Small intestine (tissue), 7 donors: ENCODE data around the gene C1orf35. TPM values are rescaled to one million over a fixed set of nuclear protein-coding genes. Genes with fewer than 3 reads are reported as not detected.

ENCODE experiments used
- DNase-seq, 2 donors: peaks; one replicate each; pipeline versions ENCODE4 v3.0.0 to v3.0.0-alpha.2; 2013
- FAIRE-seq: peaks from 2 replicates; lab custom pipeline; 2012; peaks lifted over from hg19 to GRCh38; lab: Jason Lieb, UNC
- H3K27ac ChIP-seq, 3 donors: one replicate each; pipeline ENCODE4 v1.5.1; 2013; ENCODE audit warnings: low read length in 2 of 3, mild to moderate bottlenecking in 2 of 3, control low read depth in 1 of 3, inconsistent platforms in 1 of 3, low read depth in 1 of 3, moderate library complexity in 1 of 3
- H3K27me3 ChIP-seq, 3 donors: one replicate each; pipeline ENCODE4 v1.6.1; 2013; ENCODE audit warnings: low read length in 3 of 3, inconsistent platforms in 1 of 3; ENCODE audit not compliant: control insufficient read depth in 3 of 3, insufficient read depth in 3 of 3
- H3K36me3 ChIP-seq, 3 donors: one replicate each; pipeline ENCODE4 v1.6.1; 2013; ENCODE audit warnings: low read length in 3 of 3, inconsistent platforms in 1 of 3, low read depth in 1 of 3, mild to moderate bottlenecking in 1 of 3, moderate library complexity in 1 of 3; ENCODE audit not compliant: control insufficient read depth in 3 of 3, insufficient read depth in 2 of 3
- H3K4me1 ChIP-seq, 3 donors: one replicate each; pipeline ENCODE4 v1.6.1; 2013; ENCODE audit warnings: low read length in 2 of 3, inconsistent platforms in 1 of 3, low read depth in 1 of 3, mild to moderate bottlenecking in 1 of 3, moderate library complexity in 1 of 3; ENCODE audit not compliant: control insufficient read depth in 3 of 3, insufficient read depth in 2 of 3
- H3K4me3 ChIP-seq, 3 donors: one replicate each; pipeline ENCODE4 v1.5.1; 2013; ENCODE audit warnings: low read length in 3 of 3, control low read depth in 1 of 3, inconsistent platforms in 1 of 3, low read depth in 1 of 3, mild to moderate bottlenecking in 1 of 3, moderate library complexity in 1 of 3
- H3K9me3 ChIP-seq, 2 donors: one replicate each; pipeline ENCODE4 v1.6.1; 2013; ENCODE audit warnings: low read depth in 1 of 2, low read length in 1 of 2; ENCODE audit not compliant: control insufficient read depth in 2 of 2, insufficient read depth in 1 of 2
- WGBS, 3 donors: extraction: QIAGEN DNeasy Blood & Tissue Kit; methylation state at CpG; one replicate each; pipeline ENCODE4 v1.1.7; 2013; 5-methylcytosine and 5-hydroxymethylcytosine counted together
- polyA plus RNA-seq, 4 donors: library from polyadenylated mRNA; stranded (reverse) in 3 of 4; unstranded in 1 of 4; fragments of 200-250 nt in 3 of 4; fragments of 120-200 nt in 1 of 4; gene quantifications; one replicate each; pipeline versions ENCODE4 v1.2.1 to v1.2.3, GENCODE V29; 2013
- donor health status: healthy with polysubstance abuse.
- donor health status: control.
- donor health status: control.
- donor health status: Bipolar disorder and iron deficiency.
- donor health status: healthy.

The C1orf35 gene
- polyA plus RNA-seq, 4 donors, result 15.4 to 18.1 (median 16.0) TPM

GRCh38 chr1:228139931-228140723 lies 37.0 kb upstream of the C1orf35 start, which contains the start of gene GUK1:
Gene GUK1 (plus strand): TSS chr1:228140279. CDS start chr1:228140303, 24 bp downstream.
- Histone ChIP-seq H3K4me3 (peak within 1 kb of the TSS; percentile 81 to 99 (median 89)), H3K27me3 (peaks cover 0 to 11% (median 0%) of the 10 kb centered on the region in 3 donors), H3K36me3 (peaks cover 0 to 39% (median 0%) of the 10 kb centered on the region in 3 donors), H3K9me3 (no peaks in the 10 kb centered on the region), H3K4me1 (peaks cover 9 to 42% (median 13%) of the 10 kb centered on the region in 3 donors), H3K27ac (peak within 1 kb of the TSS; percentile 99 to 100 (median 100))
- DNase-seq (peak; percentile 100), FAIRE-seq (no peak)
- 0 to 1% (median 1%) methylated on average over 77 to 95 of the region's 95 CpGs for WGBS, 3 donors

DNA sequence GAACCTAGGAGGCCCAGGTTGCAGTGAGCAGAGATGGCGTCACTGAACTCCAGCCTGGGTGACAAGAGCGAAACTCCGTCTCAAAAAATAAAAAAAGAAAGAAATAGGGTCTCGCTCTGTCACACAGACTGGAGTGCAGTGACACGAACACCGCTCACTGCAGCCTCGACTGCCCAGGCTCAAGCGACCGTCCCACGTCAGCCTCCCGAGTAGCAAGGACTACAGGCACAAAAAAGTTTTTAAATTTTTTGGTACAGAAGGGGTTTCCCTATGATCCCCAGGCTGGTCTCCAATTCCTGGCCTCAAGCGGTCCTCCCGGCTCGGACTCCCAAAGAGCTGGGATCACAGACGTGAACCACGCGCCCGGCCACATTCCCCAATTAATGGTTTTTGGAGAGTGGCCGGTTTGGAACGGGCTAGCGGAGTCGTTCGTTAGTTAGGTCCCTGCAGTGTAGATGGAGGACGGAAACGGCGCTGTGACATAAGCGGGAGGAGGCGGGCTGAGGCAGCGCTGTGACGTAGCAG lies 36.3 kb upstream of the C1orf35 start:
- Histone ChIP-seq H3K27ac (peak overlapping the region; percentile 85 to 100 (median 86)), H3K4me3 (peak overlapping the region; percentile 37 to 99 (median 62)), H3K9me3 (no peaks in the 10 kb centered on the region), H3K4me1 (peaks cover 9 to 36% (median 13%) of the 10 kb centered on the region in 3 donors), H3K36me3 (peaks cover 0 to 32% (median 0%) of the 10 kb centered on the region in 3 donors), H3K27me3 (peaks cover 0 to 13% (median 0%) of the 10 kb centered on the region in 3 donors)
- no peak for DNase-seq
- 19 to 25% (median 25%) methylated on average over 30 of the region's 30 CpGs for WGBS, 3 donors
- FAIRE-seq, result no peak

DNA sequence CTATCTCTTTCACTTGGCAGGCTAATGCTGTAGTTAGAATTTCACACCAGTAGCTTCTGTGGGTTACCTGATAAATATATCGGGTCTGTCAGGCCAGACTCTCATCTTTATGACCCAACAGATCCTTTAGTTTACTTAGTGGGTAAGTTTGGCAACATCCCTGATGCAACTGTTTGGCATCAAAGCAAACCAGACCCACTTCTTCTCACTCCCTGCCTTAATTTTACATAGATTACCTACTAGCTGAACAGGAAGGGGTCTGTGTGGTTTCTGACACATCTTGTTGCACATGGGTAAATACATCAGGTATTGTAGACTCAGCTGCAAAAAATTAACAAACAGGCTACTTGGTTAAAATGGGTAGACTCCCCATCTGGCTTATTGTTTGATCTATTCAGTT lies 33.8 kb upstream of the C1orf35 start:
- peaks cover 0 to 10% (median 0%) of the 10 kb centered on the region in 3 donors for H3K36me3 ChIP-seq
- no peak overlapping the region for H3K27ac ChIP-seq
- H3K9me3 ChIP-seq, result no peaks in the 10 kb centered on the region
- 12 to 45% (median 18%) methylated on average over 1 of the region's 1 CpG for WGBS, 3 donors
- peaks cover 0 to 13% (median 0%) of the 10 kb centered on the region in 3 donors for H3K27me3 ChIP-seq
- FAIRE-seq, result no peak
- no peak overlapping the region for H3K4me3 ChIP-seq
- peaks cover 3 to 11% (median 4%) of the 10 kb centered on the region in 3 donors for H3K4me1 ChIP-seq
- DNase-seq, result no peak

DNA sequence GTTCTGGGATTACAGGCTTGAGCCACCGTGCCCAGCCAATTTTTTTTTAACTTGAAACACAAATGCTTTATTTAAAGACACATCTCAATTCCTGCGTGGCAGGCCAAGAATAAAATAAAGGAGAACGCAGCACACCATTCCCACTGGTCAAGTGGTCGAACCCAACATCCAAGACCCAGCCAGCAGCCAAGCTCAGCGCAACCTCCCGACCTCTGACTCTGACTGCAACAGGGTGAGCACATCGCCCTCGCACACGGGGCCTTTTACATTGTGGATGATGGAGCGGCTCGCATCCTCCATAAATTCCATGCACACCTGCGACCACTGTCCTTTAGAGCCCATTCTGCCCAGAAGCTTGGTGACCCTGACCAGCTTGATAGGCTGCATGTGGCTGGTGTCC lies 31.5 kb upstream of the C1orf35 start:
- no peaks in the 10 kb centered on the region for H3K36me3 ChIP-seq
- 89 to 91% (median 89%) methylated on average over 12 of the region's 12 CpGs for WGBS, 3 donors

DNA sequence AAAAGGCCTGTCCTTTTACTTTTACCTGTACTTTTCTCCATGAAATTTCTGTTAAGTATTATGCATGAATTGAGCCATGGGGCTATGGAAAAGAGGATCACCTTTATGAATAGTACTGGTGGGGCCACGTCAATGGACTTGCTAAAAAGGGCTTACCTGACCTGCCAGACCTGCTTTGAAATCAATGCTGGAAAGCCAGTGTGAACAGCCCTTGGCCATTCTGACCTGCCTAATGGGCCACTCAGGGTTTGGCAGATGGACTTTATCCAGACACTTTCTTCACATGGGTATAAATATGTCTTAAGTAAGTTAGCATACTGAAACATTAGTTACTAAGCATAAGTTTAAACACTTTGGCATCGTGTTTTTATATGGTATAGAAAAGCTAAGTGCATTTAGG lies 28.6 kb upstream of the C1orf35 start:
- H3K27me3 ChIP-seq, result peaks cover 0 to 12% (median 0%) of the 10 kb centered on the region in 3 donors
- no peaks in the 10 kb centered on the region for H3K36me3 ChIP-seq
- no peak overlapping the region for H3K4me3 ChIP-seq
- no peak for FAIRE-seq
- H3K9me3 ChIP-seq, result no peaks in the 10 kb centered on the region
- peak overlapping the region in 1 of 3 donors; percentile 78 for H3K27ac ChIP-seq
- DNase-seq, result peak in 1 of 2 donors; percentile 57
- WGBS, 3 donors, result 74 to 84% (median 78%) methylated on average over 2 of the region's 2 CpGs
- H3K4me1 ChIP-seq, result peaks cover 0 to 9% (median 0%) of the 10 kb centered on the region in 3 donors

More for the DNA sequence above, 31.5 kb upstream of the C1orf35 start:
- Histone ChIP-seq H3K9me3 (no peaks in the 10 kb centered on the region), H3K4me1 (peaks cover 0 to 12% (median 0%) of the 10 kb centered on the region in 3 donors), H3K27me3 (peaks cover 0 to 13% (median 0%) of the 10 kb centered on the region in 3 donors), H3K27ac (no peak overlapping the region), H3K4me3 (no peak overlapping the region)
- no peak for FAIRE-seq
- no peak for DNase-seq

DNA sequence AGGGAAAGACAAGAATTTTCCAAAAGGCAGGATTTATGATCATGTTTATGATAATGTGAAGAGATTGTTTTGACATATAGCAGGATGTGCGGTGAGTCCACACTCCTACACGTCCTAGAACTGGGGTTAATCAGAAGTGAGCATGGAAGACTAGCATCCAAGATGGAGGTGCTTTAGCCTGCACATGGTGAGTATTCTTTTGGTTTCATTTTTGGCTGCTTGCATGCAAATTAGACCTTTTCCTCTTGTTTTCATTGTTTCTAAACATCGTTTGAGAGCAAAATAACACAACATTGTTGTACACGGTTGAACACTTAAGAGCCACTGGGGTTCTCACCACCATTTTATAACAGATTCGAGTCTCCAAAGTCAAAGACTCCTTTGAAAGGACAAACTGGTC lies 22.1 kb upstream of the C1orf35 start:
- DNase-seq, result no peak
- Histone ChIP-seq H3K36me3 (no peaks in the 10 kb centered on the region), H3K4me3 (no peak overlapping the region), H3K27ac (no peak overlapping the region), H3K27me3 (no peaks in the 10 kb centered on the region), H3K9me3 (no peaks in the 10 kb centered on the region), H3K4me1 (peaks cover 0 to 21% (median 0%) of the 10 kb centered on the region in 3 donors)
- WGBS, 3 donors, result 67 to 92% (median 82%) methylated on average over 5 of the region's 5 CpGs
- no peak for FAIRE-seq

GRCh38 chr1:228123505-228123904 lies 20.4 kb upstream of the C1orf35 start:
- peaks cover 0 to 6% of the 10 kb centered on the region in 2 donors for H3K9me3 ChIP-seq
- H3K27ac ChIP-seq, result peak overlapping the region in 1 of 3 donors; percentile 74
- FAIRE-seq (no peak), DNase-seq (peak in 1 of 2 donors; percentile 66)
- H3K4me1 ChIP-seq, result peaks cover 0 to 21% (median 0%) of the 10 kb centered on the region in 3 donors
- WGBS, 3 donors, result 39 to 59% (median 48%) methylated on average over 2 of the region's 2 CpGs
- no peaks in the 10 kb centered on the region for H3K36me3 ChIP-seq
- H3K27me3 ChIP-seq, result no peaks in the 10 kb centered on the region
- no peak overlapping the region for H3K4me3 ChIP-seq

- FAIRE-seq (no peak), DNase-seq (no peak)
- no peaks in the 10 kb centered on the region for H3K27me3 ChIP-seq
- peaks cover 0 to 21% (median 0%) of the 10 kb centered on the region in 3 donors for H3K4me1 ChIP-seq
- H3K9me3 ChIP-seq, result peaks cover 0 to 7% of the 10 kb centered on the region in 2 donors
- 73 to 100% (median 96%) methylated on average over 1 of the region's 1 CpG for WGBS, 3 donors
- peak overlapping the region in 1 of 3 donors; percentile 74 for H3K27ac ChIP-seq
- H3K4me3 ChIP-seq, result no peak overlapping the region
- no peaks in the 10 kb centered on the region for H3K36me3 ChIP-seq
Measured at GRCh38 chr1:228122921-228123441, 19.9 kb upstream of the C1orf35 start.
